ENCODE measurements around the gene RSL24D1. TPM values are rescaled to one million over a fixed set of nuclear protein-coding genes. Genes with fewer than 3 reads are reported as not detected.

Gene RSL24D1
- polyA plus RNA-seq (ENCODE audit: insufficient read length in 3 of 3) = 100 to 1,000 TPM; 106 to 149 (median 111) TPM
- long read RNA-seq, donor 1, transcript RSL24D1-201 (6 exons, 2,015 nt) = major isoform, 44 of 68 reads
- long read RNA-seq, donor 1, partial matches to known transcripts = 24 of 68 reads
- long read RNA-seq, donor 1, other reads (novel, unspliced or antisense) = 0 of 68 reads
- long read RNA-seq, donor 2, transcript RSL24D1-201 (6 exons, 2,015 nt) = major isoform, 58 of 96 reads
- long read RNA-seq, donor 2, partial matches to known transcripts = 38 of 96 reads
- long read RNA-seq, donor 2, other reads (novel, unspliced or antisense) = 0 of 96 reads
- long read RNA-seq, donor 3, transcript RSL24D1-201 (6 exons, 2,015 nt) = major isoform, 104 of 132 reads
- long read RNA-seq, donor 3, partial matches to known transcripts = 28 of 132 reads
- long read RNA-seq, donor 3, other reads (novel, unspliced or antisense) = 0 of 132 reads
- long read RNA-seq, donor 4, transcript RSL24D1-201 (6 exons, 2,015 nt) = major isoform, 66 of 78 reads
- long read RNA-seq, donor 4, partial matches to known transcripts = 12 of 78 reads
- long read RNA-seq, donor 4, other reads (novel, unspliced or antisense) = 0 of 78 reads
- long read RNA-seq, donor 5 = 0 reads
- long read RNA-seq, donor 6, transcript RSL24D1-201 (6 exons, 2,015 nt) = major isoform, 40 of 74 reads
- long read RNA-seq, donor 6, partial matches to known transcripts = 34 of 74 reads
- long read RNA-seq, donor 6, other reads (novel, unspliced or antisense) = 0 of 74 reads
- long read RNA-seq, donor 7, transcript RSL24D1-201 (6 exons, 2,015 nt) = major isoform, 90 of 116 reads
- long read RNA-seq, donor 7, partial matches to known transcripts = 26 of 116 reads
- long read RNA-seq, donor 7, other reads (novel, unspliced or antisense) = 0 of 116 reads
- long read RNA-seq, donor 8 = 0 reads
- long read RNA-seq, donor 9, transcript RSL24D1-201 (6 exons, 2,015 nt) = major isoform, 89 of 108 reads
- long read RNA-seq, donor 9, partial matches to known transcripts = 19 of 108 reads
- long read RNA-seq, donor 9, other reads (novel, unspliced or antisense) = 0 of 108 reads
- long read RNA-seq, donor 10, transcript RSL24D1-201 (6 exons, 2,015 nt) = major isoform, 80 of 98 reads
- long read RNA-seq, donor 10, partial matches to known transcripts = 18 of 98 reads
- long read RNA-seq, donor 10, other reads (novel, unspliced or antisense) = 0 of 98 reads
- long read RNA-seq, donor 11, transcript RSL24D1-201 (6 exons, 2,015 nt) = major isoform, 74 of 90 reads
- long read RNA-seq, donor 11, partial matches to known transcripts = 11 of 90 reads
- long read RNA-seq, donor 11, other reads (novel, unspliced or antisense) = 5 of 90 reads
- long read RNA-seq, donor 12, transcript RSL24D1-201 (6 exons, 2,015 nt) = major isoform, 33 of 41 reads
- long read RNA-seq, donor 12, partial matches to known transcripts = 8 of 41 reads
- long read RNA-seq, donor 12, other reads (novel, unspliced or antisense) = 0 of 41 reads
- long read RNA-seq, donor 13 = 0 reads
- long read RNA-seq, donor 14, transcript RSL24D1-201 (6 exons, 2,015 nt) = major isoform, 110 of 222 reads
- long read RNA-seq, donor 14, partial matches to known transcripts = 112 of 222 reads
- long read RNA-seq, donor 14, other reads (novel, unspliced or antisense) = 0 of 222 reads
- long read RNA-seq, donor 15, transcript RSL24D1-201 (6 exons, 2,015 nt) = major isoform, 31 of 31 reads
- long read RNA-seq, donor 15, partial matches to known transcripts = 0 of 31 reads
- long read RNA-seq, donor 15, other reads (novel, unspliced or antisense) = 0 of 31 reads
- long read RNA-seq, donor 16, transcript RSL24D1-201 (6 exons, 2,015 nt) = major isoform, 171 of 220 reads
- long read RNA-seq, donor 16, partial matches to known transcripts = 37 of 220 reads
- long read RNA-seq, donor 16, other reads (novel, unspliced or antisense) = 12 of 220 reads

- DNase-seq (ENCODE audit: extremely low read depth in 1 of 11, low read depth in 9 of 11, low spot score in 4 of 11) = peak; percentile 94 to 99 (median 97)
These were observed at the start of gene RSL24D1 for GRCh38 chr15:55196458-55197361. TSS of gene RSL24D1 (minus strand) at chr15:55196941. CDS start at chr15:55196890, 51 bp downstream.

GRCh38 chr15:55245059-55245458 is 48.3 kb upstream of the RSL24D1 start:
- DNase-seq (ENCODE audit: extremely low read depth in 1 of 11, low read depth in 9 of 11, low spot score in 4 of 11) = no peak

- DNase-seq (ENCODE audit: extremely low read depth in 1 of 11, low read depth in 9 of 11, low spot score in 4 of 11) = no peak
These were observed 45.1 kb upstream of the RSL24D1 start for GRCh38 chr15:55241891-55242290.

GRCh38 chr15:55241186-55241585 is 44.4 kb upstream of the RSL24D1 start:
- no peak for DNase-seq (ENCODE audit: extremely low read depth in 1 of 11, low read depth in 9 of 11, low spot score in 4 of 11)

- no peak for DNase-seq (ENCODE audit: extremely low read depth in 1 of 11, low read depth in 9 of 11, low spot score in 4 of 11)
These were observed 43.5 kb upstream of the RSL24D1 start for GRCh38 chr15:55240125-55240760.

- DNase-seq (ENCODE audit: extremely low read depth in 1 of 11, low read depth in 9 of 11, low spot score in 4 of 11) = no peak
These were observed 42.8 kb upstream of the RSL24D1 start for GRCh38 chr15:55239440-55240124.

GRCh38 chr15:55238877-55239276 is 42.1 kb upstream of the RSL24D1 start:
- no peak for DNase-seq (ENCODE audit: extremely low read depth in 1 of 11, low read depth in 9 of 11, low spot score in 4 of 11)

- DNase-seq (ENCODE audit: extremely low read depth in 1 of 11, low read depth in 9 of 11, low spot score in 4 of 11) = no peak
These were observed 40.7 kb upstream of the RSL24D1 start for GRCh38 chr15:55237219-55238130.

- no peak for DNase-seq (ENCODE audit: extremely low read depth in 1 of 11, low read depth in 9 of 11, low spot score in 4 of 11)
These were observed 38.9 kb upstream of the RSL24D1 start for GRCh38 chr15:55235546-55236036.

GRCh38 chr15:55234800-55235104 is 38.0 kb upstream of the RSL24D1 start:
- no peak for DNase-seq (ENCODE audit: extremely low read depth in 1 of 11, low read depth in 9 of 11, low spot score in 4 of 11)

GRCh38 chr15:55234104-55234799 is 37.5 kb upstream of the RSL24D1 start:
- DNase-seq (ENCODE audit: extremely low read depth in 1 of 11, low read depth in 9 of 11, low spot score in 4 of 11) = no peak

GRCh38 chr15:55231455-55231854 is 34.7 kb upstream of the RSL24D1 start:
- no peak for DNase-seq (ENCODE audit: extremely low read depth in 1 of 11, low read depth in 9 of 11, low spot score in 4 of 11)

GRCh38 chr15:55230953-55231352 is 34.2 kb upstream of the RSL24D1 start:
- no peak for DNase-seq (ENCODE audit: extremely low read depth in 1 of 11, low read depth in 9 of 11, low spot score in 4 of 11)

- DNase-seq (ENCODE audit: extremely low read depth in 1 of 11, low read depth in 9 of 11, low spot score in 4 of 11) = no peak
These were observed 33.4 kb upstream of the RSL24D1 start for GRCh38 chr15:55230051-55230670.
